Activated CD4-positive, alpha-beta memory T cell treated with anti-CD3 and anti-CD28 coated beads for 36 hours (primary cell): ENCODE results near the gene ABHD16A. TPM values are rescaled to one million over a fixed set of nuclear protein-coding genes. Genes with fewer than 3 reads are reported as not detected.

Experiments used
- CTCF ChIA-PET: fragments of 350-600 bp; sonication (Branson Sonifier 250); formaldehyde crosslinking; loops from one replicate; lab custom pipeline; 2021; ENCODE audit warnings: antibody characterized with exemption, inconsistent platforms; lab: Charles Lee
- POLR2A ChIA-PET: fragments of 350-600 bp; sonication (Branson Sonifier 250); formaldehyde crosslinking; loops from one replicate; lab custom pipeline; 2021; ENCODE audit warnings: antibody characterized with exemption; lab: Charles Lee
- DNase-seq: peaks from one replicate; pipeline ENCODE4 v3.0.0-alpha.2; 2020
- H3K27ac Mint-ChIP-seq: one replicate; pipeline ENCODE4 v1.8.0; 2021; ENCODE audit warnings: mixed read lengths
- H3K27me3 Mint-ChIP-seq: one replicate; pipeline ENCODE4 v1.8.0; 2021; ENCODE audit warnings: mixed read lengths
- H3K36me3 Mint-ChIP-seq: one replicate; pipeline ENCODE4 v1.8.0; 2021; ENCODE audit warnings: mixed read lengths
- H3K4me1 Mint-ChIP-seq: one replicate; pipeline ENCODE4 v1.8.0; 2021; ENCODE audit warnings: low read depth, mixed read lengths
- H3K4me3 Mint-ChIP-seq: one replicate; pipeline ENCODE4 v1.8.0; 2021; ENCODE audit warnings: mild to moderate bottlenecking, mixed read lengths
- H3K9me3 Mint-ChIP-seq: one replicate; pipeline ENCODE4 v1.8.0; 2021; ENCODE audit warnings: mixed read lengths
- intact Hi-C: fragments of 100-400 bp; cut with micrococcal nuclease; formaldehyde crosslinking; loops from one replicate; pipeline ENCODE4 v1.15.1; 2023
- total RNA-seq, 2 experiments: library from RNA; stranded (reverse); gene quantifications; one replicate each; pipeline ENCODE4 v1.2.3, GENCODE V29; 2021

Gene ABHD16A
- total RNA-seq, 2 experiments from 2014 or later: 29.1 to 29.6 TPM

GRCh38 chr6:31737991-31738979 lies 35.2 kb upstream of the ABHD16A start:
- peaks cover 61% of the 10 kb centered on the region for H3K4me1 Mint-ChIP-seq
- ChIA-PET CTCF (interaction anchor here (0.6 to 8.1 kb wide), 18 partner anchors 9 to 187 kb away, joined by 3 to 67 read pairs (median 4); partner anchors contain the start of genes DDAH2, GPANK1, HSPA1A and HSPA1B), POLR2A (interaction anchor here (0.7 to 3.4 kb wide), 16 partner anchors 9 to 1233 kb away, joined by 3 to 15 read pairs (median 4); partner anchors contain the start of genes ABHD16A, ATF6B, DDAH2 and HSPA1A)
- intact Hi-C loops: loop anchor here (1.0 to 10.0 kb wide), 12 partner anchors 31 to 1173 kb away; partner anchors contain the start of genes ABHD16A, ATP6V1G2, BAG6 and DXO
- H3K9me3 Mint-ChIP-seq: no peaks in the 10 kb centered on the region
- peak overlapping the region; percentile 88 for H3K27ac Mint-ChIP-seq
- H3K27me3 Mint-ChIP-seq: no peaks in the 10 kb centered on the region
- peak; percentile 83 for DNase-seq
- peak overlapping the region; percentile 98 for H3K4me3 Mint-ChIP-seq
- peaks cover 56% of the 10 kb centered on the region for H3K36me3 Mint-ChIP-seq

- POLR2A ChIA-PET: interaction anchor here (0.8 to 3.4 kb wide), 11 partner anchors 8 to 1234 kb away, joined by 3 to 15 read pairs (median 6); partner anchors contain the start of genes ABHD16A, ATF6B, DDAH2 and HSPA1A
- intact Hi-C loops: loop anchor here (5.0 to 10.0 kb wide), 4 partner anchors 190 to 1173 kb away; partner anchors contain the start of genes ATP6V1G2, DXO, NFKBIL1 and PSMB8
- peaks cover 52% of the 10 kb centered on the region for H3K36me3 Mint-ChIP-seq
- no peaks in the 10 kb centered on the region for H3K27me3 Mint-ChIP-seq
- H3K4me1 Mint-ChIP-seq: peaks cover 63% of the 10 kb centered on the region
- peak; percentile 42 for DNase-seq
- peak overlapping the region; percentile 88 for H3K27ac Mint-ChIP-seq
- no peaks in the 10 kb centered on the region for H3K9me3 Mint-ChIP-seq
- CTCF ChIA-PET: interaction anchor here (0.6 to 8.1 kb wide), 14 partner anchors 8 to 186 kb away, joined by 3 to 67 read pairs (median 8); partner anchors contain the start of genes DDAH2, GPANK1, LSM2 and VARS1
- H3K4me3 Mint-ChIP-seq: peak overlapping the region; percentile 98
Measured at GRCh38 chr6:31737315-31737990, 34.3 kb upstream of the ABHD16A start.

- ChIA-PET CTCF (interaction anchor here (1.1 to 8.1 kb wide), 8 partner anchors 34 to 94 kb away, joined by 3 to 67 read pairs (median 7); no protein-coding TSS in a partner anchor), POLR2A (interaction anchor here (0.7 to 3.4 kb wide), 6 partner anchors 76 to 99 kb away, joined by 3 to 15 read pairs (median 8); partner anchors contain the start of genes HSPA1A, HSPA1B and HSPA1L)
- H3K27ac Mint-ChIP-seq: peak overlapping the region; percentile 88
- peak overlapping the region; percentile 98 for H3K4me3 Mint-ChIP-seq
- peaks cover 66% of the 10 kb centered on the region for H3K4me1 Mint-ChIP-seq
- no peak for DNase-seq
- intact Hi-C loops: loop anchor here (5.0 to 10.0 kb wide), 4 partner anchors 190 to 1172 kb away; partner anchors contain the start of genes ATP6V1G2, DXO, NFKBIL1 and PSMB8
- H3K36me3 Mint-ChIP-seq: peaks cover 55% of the 10 kb centered on the region
- H3K9me3 Mint-ChIP-seq: no peaks in the 10 kb centered on the region
- H3K27me3 Mint-ChIP-seq: no peaks in the 10 kb centered on the region
Measured at GRCh38 chr6:31736768-31737314, 33.7 kb upstream of the ABHD16A start.

- Mint-ChIP-seq H3K27me3 (no peaks in the 10 kb centered on the region), H3K9me3 (no peaks in the 10 kb centered on the region), H3K4me1 (peaks cover 64% of the 10 kb centered on the region), H3K27ac (peak within 1 kb of the TSS; percentile 88), H3K36me3 (peaks cover 52% of the 10 kb centered on the region), H3K4me3 (peak within 1 kb of the TSS; percentile 98)
- peak; percentile 91 for DNase-seq
- ChIA-PET CTCF (interaction anchor here (1.1 to 8.1 kb wide), 4 partner anchors 35 to 94 kb away, joined by 3 to 67 read pairs (median 7); no protein-coding TSS in a partner anchor), POLR2A (interaction anchor here (0.6 to 3.4 kb wide), 8 partner anchors 10 to 94 kb away, joined by 3 to 15 read pairs (median 3); partner anchors contain the start of genes GPANK1 and HSPA1B)
- intact Hi-C loops: loop anchor here (5.0 to 10.0 kb wide), 4 partner anchors 189 to 1171 kb away; partner anchors contain the start of genes ATP6V1G2, DXO, NFKBIL1 and PSMB8
Measured at GRCh38 chr6:31736021-31736767, 33.1 kb upstream of the ABHD16A start, which contains the start of gene CLIC1. Gene CLIC1, minus strand, starts transcription at chr6:31736530. Its CDS starts 230 bp downstream, at chr6:31736300.

- Mint-ChIP-seq H3K4me1 (peaks cover 65% of the 10 kb centered on the region), H3K36me3 (peaks cover 50% of the 10 kb centered on the region), H3K9me3 (no peaks in the 10 kb centered on the region), H3K27ac (peak overlapping the region; percentile 88), H3K27me3 (no peaks in the 10 kb centered on the region), H3K4me3 (peak overlapping the region; percentile 98)
- peak; percentile 76 for DNase-seq
- POLR2A ChIA-PET: interaction anchor here (0.6 to 3.0 kb wide), 7 partner anchors 49 to 194 kb away, joined by 3 to 15 read pairs (median 3); partner anchors contain the start of genes DDX39B, HSPA1B and LSM2
- CTCF ChIA-PET: interaction anchor here (1.3 to 8.1 kb wide), 4 partner anchors 36 to 95 kb away, joined by 3 to 67 read pairs (median 7); partner anchors contain the start of gene LY6G5C
- intact Hi-C loops: loop anchor here (5.0 to 10.0 kb wide), 4 partner anchors 188 to 1170 kb away; partner anchors contain the start of genes ATP6V1G2, DXO, NFKBIL1 and PSMB8
Measured at GRCh38 chr6:31734821-31735406, 31.8 kb upstream of the ABHD16A start.

GRCh38 chr6:31734247-31734820 lies 31.2 kb upstream of the ABHD16A start:
- intact Hi-C loops: loop anchor here (10.0 kb wide), 2 partner anchors 240 to 1170 kb away; partner anchors contain the start of gene DXO
- no peak for DNase-seq
- POLR2A ChIA-PET: interaction anchor here (0.7 to 3.0 kb wide), 4 partner anchors 73 to 193 kb away, joined by 3 to 15 read pairs (median 3); partner anchors contain the start of genes DDX39B, HSPA1B and LSM2
- Mint-ChIP-seq H3K9me3 (no peaks in the 10 kb centered on the region), H3K4me1 (peaks cover 64% of the 10 kb centered on the region), H3K27me3 (no peaks in the 10 kb centered on the region), H3K27ac (peak overlapping the region; percentile 88), H3K4me3 (peak overlapping the region; percentile 98), H3K36me3 (peaks cover 49% of the 10 kb centered on the region)
- CTCF ChIA-PET: interaction anchor here (0.6 to 8.1 kb wide), 3 partner anchors 37 to 461 kb away, joined by 3 to 67 read pairs (median 3); partner anchors contain the start of gene LY6G5C

GRCh38 chr6:31733734-31734133 lies 30.6 kb upstream of the ABHD16A start:
- ChIA-PET CTCF (interaction anchor here (0.6 to 8.1 kb wide), 3 partner anchors 36 to 462 kb away, joined by 3 to 67 read pairs (median 6); no protein-coding TSS in a partner anchor), POLR2A (interaction anchor here (1.1 kb wide), 1 partner anchor 81 kb away, joined by 4 read pairs; the partner anchor contains the start of gene BAG6)
- peak overlapping the region; percentile 98 for H3K4me3 Mint-ChIP-seq
- peaks cover 51% of the 10 kb centered on the region for H3K36me3 Mint-ChIP-seq
- no peaks in the 10 kb centered on the region for H3K9me3 Mint-ChIP-seq
- peak overlapping the region; percentile 88 for H3K27ac Mint-ChIP-seq
- DNase-seq: no peak
- H3K4me1 Mint-ChIP-seq: peaks cover 64% of the 10 kb centered on the region
- no peaks in the 10 kb centered on the region for H3K27me3 Mint-ChIP-seq
- intact Hi-C loops: loop anchor here (10.0 kb wide), 2 partner anchors 241 to 1169 kb away; partner anchors contain the start of gene DXO

GRCh38 chr6:31732029-31732428 lies 28.9 kb upstream of the ABHD16A start:
- Mint-ChIP-seq H3K27ac (no peak overlapping the region), H3K27me3 (no peaks in the 10 kb centered on the region), H3K4me1 (peaks cover 59% of the 10 kb centered on the region), H3K36me3 (peaks cover 51% of the 10 kb centered on the region), H3K9me3 (no peaks in the 10 kb centered on the region), H3K4me3 (no peak overlapping the region)
- POLR2A ChIA-PET: interaction anchor here (1.1 to 1.2 kb wide), 2 partner anchors 91 to 131 kb away, joined by 3 to 5 read pairs; no protein-coding TSS in a partner anchor
- intact Hi-C loops: loop anchor here (10.0 kb wide), 2 partner anchors 243 to 1167 kb away; partner anchors contain the start of gene DXO
- no peak for DNase-seq
- CTCF ChIA-PET: interaction anchor here (1.4 to 3.6 kb wide), 4 partner anchors 38 to 99 kb away, joined by 5 to 30 read pairs (median 17); partner anchors contain the start of gene LY6G5C
